Adipose tissue (tissue), 3 donors: ENCODE measurements around the gene APOO. TPM values are rescaled to one million over a fixed set of nuclear protein-coding genes. Genes with fewer than 3 reads are reported as not detected.

Source experiments
- H3K27ac ChIP-seq: one replicate; pipeline ENCODE4 v1.5.1; 2013; ENCODE audit warnings: low read depth, low read length
- WGBS, 3 donors: extraction: QIAGEN DNeasy Blood & Tissue Kit; methylation state at CpG; one replicate each; pipeline ENCODE4 v1.1.7; 2013; 5-methylcytosine and 5-hydroxymethylcytosine counted together
- polyA plus RNA-seq, 3 donors: library from polyadenylated mRNA; stranded (reverse); fragments of 200-250 nt; gene quantifications; one replicate each; pipeline ENCODE4 v1.2.3, GENCODE V29; 2013
- donor health status: healthy with polysubstance abuse.
- donor health status: Bipolar disorder and iron deficiency.
- donor health status: healthy.

The APOO gene
- polyA plus RNA-seq, 3 donors, result 8.7 to 15.8 (median 11.7) TPM

DNA sequence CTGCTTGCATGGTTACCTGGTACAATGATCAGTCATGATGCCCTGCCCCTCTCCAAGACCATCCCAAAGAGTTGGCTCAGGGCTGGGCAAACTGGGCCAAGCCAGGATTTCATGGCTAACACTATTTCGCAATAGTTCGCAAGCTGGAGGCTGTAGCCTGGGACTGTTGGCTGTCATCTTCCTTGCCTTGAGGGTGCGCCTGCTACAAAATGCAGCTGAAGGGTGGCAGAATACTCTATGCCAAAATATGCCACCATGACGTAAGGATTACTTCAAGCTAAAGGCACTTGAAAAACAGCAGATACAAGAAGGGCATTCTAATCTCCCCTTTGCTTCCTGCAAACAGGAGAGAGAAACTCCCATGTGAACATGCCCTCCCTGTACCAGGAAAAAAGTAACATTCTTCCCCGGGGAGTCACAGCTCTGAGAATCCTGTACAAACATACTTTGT, 103.8 kb downstream of the APOO start:
- H3K27ac ChIP-seq, result no peak overlapping the region
- WGBS, 3 donors, result 39 to 73% (median 56%) methylated on average over 5 of the region's 5 CpGs

DNA sequence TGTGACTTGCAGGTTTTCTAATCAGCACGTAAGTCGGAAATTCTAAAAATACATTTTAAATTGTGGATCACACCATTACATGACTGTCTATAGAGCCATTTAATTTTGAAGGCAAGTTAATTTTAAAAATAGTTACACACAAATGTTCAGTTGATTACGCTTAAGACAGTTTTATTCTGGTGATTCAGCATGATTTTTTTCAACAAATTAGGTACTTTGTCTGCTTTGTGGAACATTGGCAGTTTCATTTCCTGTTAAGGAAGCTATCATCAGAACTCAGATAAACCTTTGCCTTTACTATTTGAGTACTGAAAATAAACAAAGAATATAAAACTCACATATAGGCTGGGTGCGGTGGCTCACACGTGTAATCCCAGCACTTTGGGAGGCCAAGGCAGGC, 105.3 kb downstream of the APOO start:
- 63 to 71% (median 70%) methylated on average over 5 of the region's 5 CpGs for WGBS, 3 donors

GRCh38 chrX:23799469-23800065, 108.2 kb downstream of the APOO start:
- 66 to 78% (median 70%) methylated on average over 6 of the region's 6 CpGs for WGBS, 3 donors
- no peak overlapping the region for H3K27ac ChIP-seq

More for the DNA sequence above, 105.3 kb downstream of the APOO start:
- no peak overlapping the region for H3K27ac ChIP-seq

DNA sequence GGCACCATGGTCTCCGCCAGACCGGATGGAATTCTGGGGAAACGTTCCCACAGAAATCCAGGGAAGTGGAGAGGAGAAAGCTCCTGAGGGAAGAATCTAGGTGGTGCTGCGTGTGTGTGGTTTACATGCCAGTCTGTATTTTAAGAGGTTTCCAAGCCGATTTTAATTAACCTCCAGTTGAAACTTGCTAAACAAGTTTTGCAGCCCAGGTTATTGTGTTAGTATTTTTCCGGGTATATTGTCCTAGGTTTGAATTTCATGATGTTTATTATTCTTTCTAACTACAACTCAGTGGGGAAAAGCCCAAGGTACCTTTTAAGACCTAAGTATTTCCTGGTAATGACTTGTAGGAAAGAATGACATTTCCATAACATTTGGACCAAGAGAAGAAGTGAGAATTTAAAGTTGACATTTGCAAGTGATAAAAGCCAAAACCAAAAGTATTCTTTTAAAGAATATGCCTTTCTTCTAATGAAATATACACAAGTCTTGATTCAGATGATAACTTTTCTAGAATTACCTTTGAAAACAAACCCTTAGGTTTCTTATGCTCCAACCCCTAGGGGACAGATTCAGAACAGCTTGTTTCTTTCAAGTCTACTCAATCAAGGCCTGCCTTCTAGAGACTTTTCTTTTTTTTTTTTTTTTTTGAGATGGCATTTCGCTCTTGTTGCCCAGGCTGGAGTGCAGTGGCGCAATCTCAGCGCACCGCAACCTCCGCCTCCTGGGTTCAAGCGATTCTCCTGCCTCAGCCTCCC, 110.2 kb downstream of the APOO start:
- no peak overlapping the region for H3K27ac ChIP-seq
- WGBS, 3 donors, result 53 to 87% (median 79%) methylated on average over 10 to 12 of the region's 12 CpGs

GRCh38 chrX:23795221-23795620, 112.5 kb downstream of the APOO start:
- no peak overlapping the region for H3K27ac ChIP-seq
- 82 to 91% (median 84%) methylated on average over 8 of the region's 8 CpGs for WGBS, 3 donors

GRCh38 chrX:23792861-23793553, 114.7 kb downstream of the APOO start:
- no peak overlapping the region for H3K27ac ChIP-seq
- 58 to 80% (median 67%) methylated on average over 6 of the region's 6 CpGs for WGBS, 3 donors

DNA sequence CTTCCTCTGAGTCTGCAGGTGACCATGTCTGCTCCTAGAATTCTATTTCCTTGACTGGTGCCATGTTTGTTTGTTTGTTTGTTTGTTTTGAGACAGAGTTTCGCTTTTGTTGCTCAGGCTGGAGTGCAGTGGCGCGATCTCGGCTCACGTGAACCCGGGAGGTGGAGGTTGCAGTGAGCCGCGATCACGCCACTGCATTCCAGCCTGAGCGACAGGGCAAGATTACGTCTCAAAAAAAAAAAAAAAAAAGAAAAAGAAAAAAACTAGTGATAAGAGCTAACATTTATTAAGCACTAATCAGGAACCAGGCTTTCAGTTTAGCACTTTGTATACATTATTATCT, 117.6 kb downstream of the APOO start:
- 24 to 87% (median 82%) methylated on average over 11 of the region's 11 CpGs for WGBS, 3 donors
- no peak overlapping the region for H3K27ac ChIP-seq

DNA sequence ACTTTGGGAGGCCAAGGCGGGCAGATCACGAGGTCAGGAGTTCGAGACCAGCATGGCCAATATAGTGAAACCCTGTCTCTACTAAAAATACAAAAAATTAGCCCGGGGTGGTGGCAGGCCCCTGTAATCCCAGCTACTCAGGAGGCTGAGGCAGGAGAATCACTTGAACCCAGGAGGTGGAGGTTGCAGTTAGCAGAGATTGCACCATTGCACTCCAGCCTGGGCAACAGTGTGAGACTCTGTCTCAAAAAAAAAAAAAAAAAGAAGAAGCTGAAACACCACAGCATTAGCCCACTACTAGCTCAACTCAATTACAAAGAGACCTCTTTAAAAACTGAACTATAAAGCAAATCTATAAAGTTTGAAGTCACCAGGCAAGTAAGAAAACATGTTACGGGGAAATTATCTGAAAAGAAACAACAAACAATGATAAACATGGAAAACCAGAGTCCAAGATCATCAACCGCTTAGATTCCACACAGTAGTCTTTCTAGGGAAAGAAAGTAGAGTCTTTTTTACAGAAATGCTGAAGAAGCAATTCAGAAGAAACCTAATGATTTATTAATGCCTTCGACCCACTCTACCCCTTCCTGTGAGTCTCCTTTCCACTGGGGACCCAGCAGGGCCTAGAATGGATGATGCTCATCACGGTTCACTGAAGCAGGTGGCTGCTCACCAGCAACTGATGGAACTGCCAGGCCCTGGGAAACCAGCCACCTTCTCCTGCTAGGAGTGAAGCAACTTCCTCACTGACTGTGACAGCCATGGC, 118.2 kb downstream of the APOO start:
- 58 to 84% (median 78%) methylated on average over 5 to 8 of the region's 8 CpGs for WGBS, 3 donors
- H3K27ac ChIP-seq, result no peak overlapping the region

DNA sequence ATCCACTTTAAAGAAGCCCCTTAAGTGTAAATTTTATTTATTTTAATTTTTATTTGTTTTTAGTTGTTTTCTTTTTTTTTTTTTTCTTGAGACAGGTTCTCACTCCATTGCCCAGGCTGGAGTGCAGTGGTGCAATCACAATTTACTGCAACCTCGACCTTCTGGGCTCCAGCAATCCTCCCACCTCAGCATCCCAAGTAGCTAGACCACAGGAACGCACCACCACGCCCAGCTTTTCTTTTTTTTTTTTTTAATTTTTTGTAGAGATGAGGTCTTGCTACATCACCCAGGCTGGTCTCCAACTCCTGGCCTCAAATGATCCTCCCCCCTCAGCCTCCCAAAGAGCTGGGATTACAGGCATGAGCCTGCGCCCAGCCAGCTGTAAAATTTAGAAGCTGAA, 118.8 kb downstream of the APOO start:
- WGBS, 3 donors, result 72 to 89% (median 74%) methylated on average over 4 of the region's 4 CpGs
- H3K27ac ChIP-seq, result no peak overlapping the region

DNA sequence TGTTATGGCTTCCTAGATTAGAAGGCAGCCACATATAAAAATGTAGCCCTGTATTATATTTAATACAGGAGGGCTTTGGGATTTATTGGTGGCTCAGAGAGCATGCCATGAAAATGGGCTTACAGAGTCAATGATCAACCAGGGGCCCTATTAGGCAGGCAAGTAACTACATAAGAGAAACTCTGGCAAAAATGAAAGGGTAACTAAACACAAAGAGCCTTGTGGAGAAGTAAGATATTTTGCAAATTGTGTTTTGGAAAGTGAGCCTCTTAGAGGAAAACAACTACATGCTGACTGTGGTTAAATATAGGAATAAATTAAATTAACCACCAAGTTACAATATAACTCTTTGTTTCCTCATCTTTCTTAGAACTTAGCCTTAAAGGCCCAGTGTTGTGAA, 119.2 kb downstream of the APOO start:
- H3K27ac ChIP-seq, result no peak overlapping the region

DNA sequence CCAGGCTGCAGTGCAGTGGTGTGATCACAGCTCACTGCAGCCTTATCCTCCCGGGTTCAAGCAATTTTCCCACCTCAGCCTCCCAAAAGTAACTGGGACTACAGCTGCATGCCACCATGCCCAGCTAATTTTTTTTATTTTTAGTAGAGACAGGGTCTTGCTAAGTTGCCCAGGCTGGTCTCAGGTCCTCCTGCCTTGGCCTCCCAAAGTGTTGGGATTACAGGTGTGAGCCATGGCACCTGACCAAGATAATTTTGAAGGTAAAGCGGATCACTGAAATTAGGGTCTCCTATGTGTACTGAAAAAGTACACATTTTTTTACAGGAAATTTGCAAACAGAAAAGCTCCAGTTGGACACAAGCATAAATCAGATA, 120.0 kb downstream of the APOO start:
- WGBS, 3 donors, result 91 to 98% (median 97%) methylated on average over 2 of the region's 2 CpGs
- H3K27ac ChIP-seq, result no peak overlapping the region

- 62 to 79% (median 78%) methylated on average over 11 of the region's 11 CpGs for WGBS, 3 donors
- no peak overlapping the region for H3K27ac ChIP-seq
These were observed 121.4 kb downstream of the APOO start for GRCh38 chrX:23786268-23786815.

- no peak overlapping the region for H3K27ac ChIP-seq
- whole genome bisulfite sequencing, 3 donors, result 58 to 75% (median 73%) methylated on average over 2 of the region's 2 CpGs
These were observed 122.2 kb downstream of the APOO start for GRCh38 chrX:23785580-23785979.

DNA sequence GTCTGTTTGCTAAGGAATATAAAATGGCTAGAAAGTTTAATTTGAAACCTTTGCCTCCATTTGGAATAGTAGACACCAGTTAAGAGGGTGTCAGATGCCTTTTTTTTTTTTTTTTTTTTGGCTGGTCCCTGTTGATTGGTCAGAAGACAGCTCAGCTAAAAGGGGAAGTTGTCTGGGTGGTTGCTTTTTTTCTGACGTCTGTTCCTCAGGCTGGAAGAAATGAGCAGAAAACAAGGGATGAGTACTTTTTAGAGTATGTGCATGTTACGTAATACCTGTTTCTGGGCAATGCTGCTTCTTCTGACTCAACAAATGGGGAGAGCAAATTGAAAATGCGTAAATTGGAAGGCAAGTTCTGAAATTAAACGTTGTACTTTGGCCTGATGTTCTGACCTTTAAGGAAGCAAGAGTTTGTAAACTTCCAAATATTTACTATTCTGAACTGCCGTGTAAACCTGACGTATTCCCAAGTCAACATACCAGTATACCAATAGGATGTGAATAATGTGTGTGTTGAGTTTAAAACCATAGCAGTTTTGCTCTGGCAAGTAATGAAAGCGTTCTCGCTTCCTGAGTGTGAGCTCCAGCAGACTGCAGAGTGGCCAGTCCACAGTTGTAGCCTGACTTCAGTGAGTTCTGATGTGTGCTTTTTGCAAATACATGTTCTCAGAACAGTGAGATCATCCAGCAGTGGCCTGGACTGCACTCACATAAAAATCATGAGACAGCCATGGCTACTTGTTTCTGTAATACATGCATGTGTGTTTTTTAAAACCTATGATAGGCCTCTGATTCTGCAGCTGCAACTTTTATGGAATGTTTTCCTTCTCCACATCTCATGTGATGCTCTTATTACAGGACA, 123.0 kb downstream of the APOO start:
- peak overlapping the region; percentile 95 for H3K27ac ChIP-seq
- 25 to 57% (median 41%) methylated on average over 8 of the region's 8 CpGs for WGBS, 3 donors

DNA sequence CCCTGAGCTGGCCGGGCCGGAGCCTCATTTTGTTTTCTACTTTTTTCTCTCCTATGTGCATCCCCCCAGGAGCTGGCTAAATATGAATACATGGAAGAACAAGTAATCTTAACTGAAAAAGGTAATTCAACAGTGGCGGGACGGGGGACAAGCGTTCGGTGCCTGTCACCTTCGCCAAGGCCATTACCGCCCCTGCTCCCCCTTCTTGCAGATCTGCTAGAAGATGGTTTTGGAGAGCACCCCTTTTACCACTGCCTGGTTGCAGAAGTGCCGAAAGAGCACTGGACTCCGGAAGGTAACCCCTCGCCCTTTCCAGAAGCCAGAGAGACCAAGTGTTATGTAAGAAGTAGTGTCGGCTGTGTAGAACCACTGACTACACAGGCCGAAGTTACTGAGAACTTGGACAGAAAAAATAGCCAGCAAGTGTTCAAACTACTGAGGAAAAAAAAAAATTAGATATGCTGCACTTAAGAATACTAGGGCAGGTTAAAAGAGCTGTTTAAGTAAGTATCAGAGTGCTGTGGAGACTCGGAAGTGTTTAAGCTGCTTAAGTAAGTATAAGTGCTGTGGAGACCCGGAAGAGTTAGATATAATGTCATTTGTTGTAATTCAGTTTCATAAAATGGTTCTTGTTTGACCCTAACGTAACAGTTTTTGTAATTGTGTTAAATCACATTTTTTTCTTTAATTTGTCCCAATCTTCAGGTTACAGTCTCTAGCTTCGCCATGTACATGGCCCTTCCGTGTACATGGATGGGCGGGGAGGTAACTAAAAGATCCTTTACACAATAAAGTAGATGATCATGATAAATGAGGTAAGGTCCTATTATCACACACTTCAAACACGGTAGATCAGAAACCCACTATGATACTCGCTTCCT, 123.9 kb downstream of the APOO start:
- peak overlapping the region; percentile 95 for H3K27ac ChIP-seq
- 15 to 52% (median 17%) methylated on average over 13 to 21 of the region's 21 CpGs for WGBS, 3 donors
